Stimulated activated CD8-positive, alpha-beta memory T cell treated with anti-CD3 and anti-CD28 coated beads, Interleukin-4, amount 100 ng/mL, for 24 hours (primary cell): Measurements from ENCODE around the gene TARS2.

Experiments used
- DNase-seq: peaks from one replicate; pipeline ENCODE4 v3.0.0-alpha.2; 2020; ENCODE audit warnings: low read depth

The TARS2 gene

GRCh38 chr1:150537732-150538684 is 50.8 kb downstream of the TARS2 start:
- DNase-seq: no peak

- no peak for DNase-seq
These were observed 56.4 kb downstream of the TARS2 start for GRCh38 chr1:150543500-150544143.

GRCh38 chr1:150544204-150544603 is 57.0 kb downstream of the TARS2 start:
- no peak for DNase-seq

- DNase-seq: no peak
These were observed 58.3 kb downstream of the TARS2 start for GRCh38 chr1:150545486-150546032.

GRCh38 chr1:150546294-150546937 is 59.2 kb downstream of the TARS2 start:
- no peak for DNase-seq

GRCh38 chr1:150548324-150548631 is 61.1 kb downstream of the TARS2 start:
- DNase-seq: no peak

- no peak for DNase-seq
These were observed 61.6 kb downstream of the TARS2 start, which contains the start of gene ADAMTSL4 for GRCh38 chr1:150548632-150549495. ADAMTSL4 (plus strand) TSS chr1:150549408; CDS start chr1:150552289, 2,881 bp downstream.

GRCh38 chr1:150549496-150550221 is 62.4 kb downstream of the TARS2 start:
- no peak for DNase-seq

GRCh38 chr1:150550222-150551050 is 63.2 kb downstream of the TARS2 start:
- no peak for DNase-seq

- no peak for DNase-seq
These were observed 64.0 kb downstream of the TARS2 start for GRCh38 chr1:150551051-150551783.

- DNase-seq: no peak
These were observed 64.5 kb downstream of the TARS2 start for GRCh38 chr1:150551784-150552127.

GRCh38 chr1:150552128-150552910 is 65.1 kb downstream of the TARS2 start:
- no peak for DNase-seq

- DNase-seq: no peak
These were observed 65.7 kb downstream of the TARS2 start for GRCh38 chr1:150552911-150553289.

GRCh38 chr1:150553392-150554085 is 66.3 kb downstream of the TARS2 start:
- no peak for DNase-seq

GRCh38 chr1:150554086-150554452 is 66.8 kb downstream of the TARS2 start:
- no peak for DNase-seq

- no peak for DNase-seq
These were observed 68.2 kb downstream of the TARS2 start for GRCh38 chr1:150555198-150555970.
